BJ (cell line): Measurements from ENCODE around the gene MRPL4. TPM values are rescaled to one million over a fixed set of nuclear protein-coding genes. Genes with fewer than 3 reads are reported as not detected.

Source experiments
- CTCF ChIA-PET: fragments of 350-600 bp; formaldehyde crosslinking; extraction: SDS; loops from one replicate; lab custom pipeline; 2021; ENCODE audit warnings: antibody characterized with exemption, inconsistent platforms; lab: Yijun Ruan, JAX
- POLR2A ChIA-PET: fragments of 300-600 bp; sonication (Branson Sonifier 250); formaldehyde crosslinking; extraction: SDS; loops from one replicate; lab custom pipeline; 2021; ENCODE audit warnings: antibody characterized with exemption; lab: Charles Lee
- DNase-seq: peaks from one replicate; pipeline ENCODE4 v3.0.0-alpha.2; 2011; ENCODE audit warnings: low read depth
- H3K27me3 ChIP-seq: 2 replicates; pipeline ENCODE4 v1.6.0; 2011; ENCODE audit warnings: low read length; ENCODE audit not compliant: control insufficient read depth, insufficient read depth
- H3K36me3 ChIP-seq: 2 replicates; pipeline ENCODE4 v1.5.1; 2011; ENCODE audit warnings: low read length; ENCODE audit not compliant: control insufficient read depth, insufficient read depth
- H3K4me3 ChIP-seq: 2 replicates; pipeline ENCODE4 v1.5.1; 2011; ENCODE audit warnings: low read depth, mild to moderate bottlenecking, control low read depth, low read length
- polyA plus RNA-seq: library from polyadenylated mRNA; depleted of rRNA; stranded (reverse); fragments of >200 nt; gene quantifications from 2 replicates; pipeline ENCODE4 v1.2.3, GENCODE V29; 2011
- TF ChIP-seq, protein P1 (sequence below): IDR thresholded peaks from 2 replicates; pipeline ENCODE4 v1.5.1; 2011; ENCODE audit warnings: low read depth, mild to moderate bottlenecking, control low read depth, inconsistent platforms, low read length, moderate library complexity; ENCODE audit not compliant: insufficient read depth

The MRPL4 gene
- polyA plus RNA-seq, 1 experiment = 58.7 TPM

DNA sequence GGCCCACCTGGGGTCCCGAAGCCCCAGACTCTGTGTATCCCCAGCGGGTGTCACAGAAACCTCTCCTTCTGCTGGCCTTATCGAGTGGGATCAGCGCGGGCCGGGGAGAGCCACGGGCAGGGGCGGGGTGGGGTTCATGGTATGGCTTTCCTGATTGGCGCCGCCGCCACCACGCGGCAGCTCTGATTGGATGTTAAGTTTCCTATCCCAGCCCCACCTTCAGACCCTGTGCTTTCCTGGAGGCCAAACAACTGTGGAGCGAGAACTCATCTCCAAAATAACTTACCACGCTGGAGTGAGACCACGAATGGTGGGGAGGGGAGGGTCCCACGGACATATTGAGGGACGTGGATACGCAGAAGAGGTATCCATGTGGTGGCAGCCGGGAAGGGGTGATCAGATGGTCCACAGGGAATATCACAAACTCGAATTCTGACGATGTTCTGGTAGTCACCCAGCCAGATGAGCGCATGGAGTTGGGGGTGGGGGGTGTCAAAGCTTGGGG lies 36.7 kb downstream of the MRPL4 start:
- TF ChIP-seq, protein P1, sequence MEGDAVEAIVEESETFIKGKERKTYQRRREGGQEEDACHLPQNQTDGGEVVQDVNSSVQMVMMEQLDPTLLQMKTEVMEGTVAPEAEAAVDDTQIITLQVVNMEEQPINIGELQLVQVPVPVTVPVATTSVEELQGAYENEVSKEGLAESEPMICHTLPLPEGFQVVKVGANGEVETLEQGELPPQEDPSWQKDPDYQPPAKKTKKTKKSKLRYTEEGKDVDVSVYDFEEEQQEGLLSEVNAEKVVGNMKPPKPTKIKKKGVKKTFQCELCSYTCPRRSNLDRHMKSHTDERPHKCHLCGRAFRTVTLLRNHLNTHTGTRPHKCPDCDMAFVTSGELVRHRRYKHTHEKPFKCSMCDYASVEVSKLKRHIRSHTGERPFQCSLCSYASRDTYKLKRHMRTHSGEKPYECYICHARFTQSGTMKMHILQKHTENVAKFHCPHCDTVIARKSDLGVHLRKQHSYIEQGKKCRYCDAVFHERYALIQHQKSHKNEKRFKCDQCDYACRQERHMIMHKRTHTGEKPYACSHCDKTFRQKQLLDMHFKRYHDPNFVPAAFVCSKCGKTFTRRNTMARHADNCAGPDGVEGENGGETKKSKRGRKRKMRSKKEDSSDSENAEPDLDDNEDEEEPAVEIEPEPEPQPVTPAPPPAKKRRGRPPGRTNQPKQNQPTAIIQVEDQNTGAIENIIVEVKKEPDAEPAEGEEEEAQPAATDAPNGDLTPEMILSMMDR = no peak
- Histone ChIP-seq H3K27me3 (peaks cover 6% of the 10 kb centered on the region), H3K4me3 (peak overlapping the region; percentile 55), H3K36me3 (peaks cover 11% of the 10 kb centered on the region)
- POLR2A ChIA-PET = interaction anchor here (0.9 kb wide), 1 partner anchor 8 kb away, joined by 3 read pairs; no protein-coding TSS in a partner anchor
- CTCF ChIA-PET = interaction anchor here (0.8 to 6.6 kb wide), 5 partner anchors 12 to 357 kb away, joined by 3 to 45 read pairs (median 4); partner anchors contain the start of gene ICAM1
- no peak for DNase-seq

DNA sequence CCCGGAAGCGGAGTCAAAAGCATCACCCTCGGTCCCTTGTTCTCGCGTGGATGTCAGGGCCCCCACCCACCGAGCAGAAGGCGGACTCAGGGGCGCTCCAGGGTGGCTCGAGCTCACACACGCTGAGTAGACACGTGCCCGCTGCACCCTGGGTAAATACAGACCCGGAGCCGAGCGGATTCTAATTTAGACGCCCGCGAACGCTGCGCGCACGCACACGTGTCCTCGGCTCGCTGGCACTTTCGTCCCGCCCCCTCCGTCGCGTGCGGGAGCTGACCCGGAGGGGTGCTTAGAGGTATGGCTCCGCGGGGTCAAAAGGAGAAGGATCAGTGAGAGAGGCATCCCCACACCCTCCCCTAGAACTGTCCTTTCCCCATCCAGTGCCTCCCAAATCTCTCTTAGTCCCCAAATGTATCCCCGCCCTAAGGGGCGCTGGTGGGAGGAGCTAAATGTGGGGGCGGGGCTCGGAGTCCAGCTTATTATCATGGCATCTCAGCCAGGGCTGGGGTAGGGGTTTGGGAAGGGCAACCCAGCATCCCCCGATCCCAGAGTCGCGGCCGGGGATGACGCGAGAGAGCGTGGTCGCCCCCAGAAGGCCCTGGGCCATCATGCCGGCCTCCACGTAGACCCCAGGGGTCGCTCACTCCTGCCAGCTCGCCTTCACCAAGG lies 37.3 kb downstream of the MRPL4 start:
- DNase-seq = no peak
- Histone ChIP-seq H3K36me3 (peaks cover 8% of the 10 kb centered on the region), H3K4me3 (peak overlapping the region; percentile 55), H3K27me3 (peaks cover 8% of the 10 kb centered on the region)
- POLR2A ChIA-PET = interaction anchor here (0.6 to 0.9 kb wide), 2 partner anchors 9 to 45 kb away, joined by 3 read pairs; no protein-coding TSS in a partner anchor
- CTCF ChIA-PET = interaction anchor here (0.6 to 6.6 kb wide), 8 partner anchors 12 to 358 kb away, joined by 3 to 45 read pairs (median 4); partner anchors contain the start of gene ICAM1
- TF ChIP-seq, protein P1 = 0 out of 2 replicates have a peak, but pooled peaks have one; percentile 6

DNA sequence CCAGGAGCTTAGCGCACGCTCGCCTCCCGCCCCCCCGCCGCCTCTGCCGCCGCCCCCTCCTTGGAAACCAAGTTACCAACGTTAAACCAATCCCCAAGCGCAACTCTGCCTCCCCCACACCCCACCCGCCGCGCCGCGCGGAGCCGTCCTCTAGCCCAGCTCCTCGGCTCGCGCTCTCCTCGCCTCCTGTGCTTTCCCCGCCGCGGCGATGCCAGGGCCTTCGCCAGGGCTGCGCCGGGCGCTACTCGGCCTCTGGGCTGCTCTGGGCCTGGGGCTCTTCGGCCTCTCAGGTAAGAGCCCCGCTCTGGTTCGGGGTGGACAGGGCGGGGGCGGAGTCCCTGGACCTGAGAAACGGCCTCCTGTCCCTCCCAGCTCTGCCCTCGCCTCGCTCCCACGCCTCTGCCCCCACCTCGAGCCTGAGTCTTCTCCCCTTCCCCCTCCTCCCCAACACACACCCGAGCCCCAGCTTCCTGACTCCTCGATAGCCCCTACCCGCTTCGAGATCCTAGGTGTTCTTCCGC lies 37.9 kb downstream of the MRPL4 start, which contains the start of gene ICAM5:
TSS of gene ICAM5 (plus strand) at position 117 of the 521 bp plus-strand sequence. CDS start at position 209, 92 bp downstream.
- DNase-seq = no peak
- Histone ChIP-seq H3K27me3 (peaks cover 10% of the 10 kb centered on the region), H3K36me3 (peaks cover 3% of the 10 kb centered on the region), H3K4me3 (peak within 1 kb of the TSS; percentile 55)
- TF ChIP-seq, protein P1 = no peak
- ChIA-PET POLR2A (interaction anchor here (0.6 to 0.9 kb wide), 2 partner anchors 9 to 20 kb away, joined by 3 to 4 read pairs; no protein-coding TSS in a partner anchor), CTCF (interaction anchor here (0.6 to 6.6 kb wide), 8 partner anchors 13 to 153 kb away, joined by 3 to 45 read pairs (median 4); partner anchors contain the start of gene ICAM1)

DNA sequence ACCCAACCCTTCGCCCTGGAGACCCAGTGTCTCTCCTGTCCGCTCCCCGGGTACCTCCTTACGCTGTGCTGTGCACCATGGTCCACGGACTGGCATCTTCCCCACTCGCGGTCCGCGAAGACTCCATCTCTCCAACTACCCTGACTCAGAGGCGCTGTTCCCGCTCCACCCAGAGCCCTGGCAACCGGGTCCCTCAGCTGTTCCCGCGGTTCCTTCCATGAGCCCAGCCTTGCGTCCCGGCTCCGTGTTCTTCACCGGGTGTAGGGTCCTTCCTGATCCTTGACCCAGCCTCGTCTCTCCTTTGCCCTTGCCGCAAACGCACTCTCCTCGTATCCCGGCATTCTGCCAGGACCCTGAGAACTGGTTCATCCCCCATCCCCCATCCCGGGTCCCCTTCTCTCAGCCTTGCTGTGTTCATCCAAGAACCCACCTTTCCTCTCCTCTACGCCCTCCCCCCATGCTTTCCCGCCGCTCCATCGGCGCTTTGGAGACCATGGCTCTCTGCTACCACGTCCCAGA lies 38.4 kb downstream of the MRPL4 start:
- DNase-seq = no peak
- ChIA-PET CTCF (interaction anchor here (0.6 to 6.6 kb wide), 6 partner anchors 13 to 154 kb away, joined by 3 to 45 read pairs (median 6); partner anchors contain the start of gene ICAM1), POLR2A (interaction anchor here (0.6 kb wide), 1 partner anchor 21 kb away, joined by 4 read pairs; no protein-coding TSS in a partner anchor)
- Histone ChIP-seq H3K36me3 (peaks cover 3% of the 10 kb centered on the region), H3K27me3 (peaks cover 10% of the 10 kb centered on the region), H3K4me3 (peak overlapping the region; percentile 55)
- TF ChIP-seq, protein P1 = no peak
